Common myeloid progenitor, CD34-positive (primary cell): ENCODE measurements around the gene TDP1.

Experiments
- CTCF ChIA-PET: fragments of 350-600 bp; sonication (Branson Sonifier 250); formaldehyde crosslinking; loops from one replicate; lab custom pipeline; 2021; ENCODE audit warnings: antibody characterized with exemption; lab: Charles Lee
- POLR2A ChIA-PET: fragments of 350-600 bp; sonication (Branson Sonifier 250); formaldehyde crosslinking; loops from one replicate; lab custom pipeline; 2021; ENCODE audit warnings: antibody characterized with exemption; lab: Charles Lee
- DNase-seq, 3 donors: peaks; one replicate each; pipeline versions ENCODE4 v3.0.0 to v3.0.0-alpha.2; 2013
- H3K27ac ChIP-seq, 2 experiments: 1 replicate in 1 of 2; 2 replicates in 1 of 2; pipeline ENCODE4 v1.7.0; 2013; ENCODE audit warnings: inconsistent platforms in 2 of 2, low read length in 2 of 2, mild to moderate bottlenecking in 2 of 2, low read depth in 1 of 2, moderate library complexity in 1 of 2; ENCODE audit not compliant: severe bottlenecking in 2 of 2, insufficient read depth in 1 of 2, poor library complexity in 1 of 2
- H3K27me3 ChIP-seq, 5 experiments: replicated peaks in 2 of 5; 1 replicate in 3 of 5; 2 replicates in 2 of 5; pipeline versions ENCODE4 v1.6.1 to v1.7.0; 2013; ENCODE audit warnings: low read length in 4 of 5, mild to moderate bottlenecking in 2 of 5, moderate library complexity in 2 of 5, inconsistent platforms in 1 of 5; ENCODE audit not compliant: insufficient read depth in 5 of 5, control insufficient read depth in 4 of 5
- H3K36me3 ChIP-seq, 4 experiments: 1 replicate in 2 of 4; 2 replicates in 2 of 4; pipeline versions ENCODE4 v1.6.1 to v1.7.0; 2013; ENCODE audit warnings: low read length in 3 of 4, control low read depth in 1 of 4, mild to moderate bottlenecking in 1 of 4; ENCODE audit not compliant: control insufficient read depth in 4 of 4, insufficient read depth in 4 of 4
- H3K4me1 ChIP-seq, 4 experiments: 1 replicate in 3 of 4; 2 replicates in 1 of 4; pipeline versions ENCODE4 v1.6.1 to v1.7.1; 2013; ENCODE audit warnings: low read length in 3 of 4, mild to moderate bottlenecking in 3 of 4, control low read depth in 1 of 4, inconsistent platforms in 1 of 4, moderate library complexity in 1 of 4; ENCODE audit not compliant: control insufficient read depth in 4 of 4, insufficient read depth in 4 of 4; ENCODE audit errors: control extremely low read depth in 1 of 4
- H3K4me3 ChIP-seq, 7 experiments: 1 replicate in 4 of 7; 2 replicates in 3 of 7; pipeline versions ENCODE4 v1.5.1 to v1.7.0; 2013; ENCODE audit warnings: mild to moderate bottlenecking in 7 of 7, low read length in 6 of 7, moderate library complexity in 6 of 7, inconsistent platforms in 2 of 7, low read depth in 2 of 7, control low read depth in 1 of 7; ENCODE audit not compliant: insufficient read depth in 4 of 7, control insufficient read depth in 1 of 7; ENCODE audit errors: extremely low read depth in 1 of 7
- H3K9me3 ChIP-seq, 5 experiments: 1 replicate in 4 of 5; 2 replicates in 1 of 5; pipeline versions ENCODE4 v1.6.1 to v1.7.1; 2013; ENCODE audit warnings: low read length in 4 of 5, mild to moderate bottlenecking in 2 of 5, inconsistent platforms in 1 of 5, low read depth in 1 of 5, moderate library complexity in 1 of 5; ENCODE audit not compliant: control insufficient read depth in 4 of 5, insufficient read depth in 2 of 5; ENCODE audit errors: control extremely low read depth in 1 of 5
- WGBS: methylation state at CpG from one replicate; pipeline ENCODE4 v1.1.5; 2013; ENCODE audit not compliant: insufficient coverage; 5-methylcytosine and 5-hydroxymethylcytosine counted together

TDP1 gene

GRCh38 chr14:89960914-89961313 lies 5.2 kb downstream of the TDP1 start:
- DNase-seq, result no peak
- peaks cover 15 to 45% (median 32%) of the 10 kb centered on the region in 4 experiments for H3K36me3 ChIP-seq
- H3K27me3 ChIP-seq, result no peaks in the 10 kb centered on the region
- POLR2A ChIA-PET, result no interaction called here
- 95% methylated on average over 3 of the region's 3 CpGs for WGBS
- H3K9me3 ChIP-seq, result peaks cover 0 to 11% (median 7%) of the 10 kb centered on the region in 5 experiments
- no peak overlapping the region for H3K27ac ChIP-seq
- CTCF ChIA-PET, result interaction anchor here (1.2 to 10.4 kb wide), 3 partner anchors 12 to 22 kb away, joined by 4 to 57 read pairs (median 5); no protein-coding TSS in a partner anchor
- H3K4me1 ChIP-seq, result peaks cover 0 to 29% (median 22%) of the 10 kb centered on the region in 4 experiments
- no peak overlapping the region for H3K4me3 ChIP-seq

GRCh38 chr14:89963288-89963978 lies 7.7 kb downstream of the TDP1 start:
- peaks cover 0 to 18% (median 10%) of the 10 kb centered on the region in 4 experiments for H3K4me1 ChIP-seq
- H3K27me3 ChIP-seq, result no peaks in the 10 kb centered on the region
- H3K36me3 ChIP-seq, result peaks cover 17 to 51% (median 42%) of the 10 kb centered on the region in 4 experiments
- no peak for DNase-seq
- 99% methylated on average over 9 of the region's 10 CpGs for WGBS
- H3K9me3 ChIP-seq, result peaks cover 0 to under 1% (median under 1%) of the 10 kb centered on the region in 5 experiments
- ChIA-PET POLR2A (interaction anchor here (1.1 kb wide), 1 partner anchor 9 kb away, joined by 3 read pairs; no protein-coding TSS in a partner anchor), CTCF (interaction anchor here (0.7 to 1.9 kb wide), 2 partner anchors 10 to 922 kb away, joined by 3 to 6 read pairs; no protein-coding TSS in a partner anchor)
- no peak overlapping the region for H3K27ac ChIP-seq
- H3K4me3 ChIP-seq, result no peak overlapping the region

GRCh38 chr14:89965839-89966238 lies 10.1 kb downstream of the TDP1 start:
- H3K27ac ChIP-seq, result no peak overlapping the region
- no peaks in the 10 kb centered on the region for H3K27me3 ChIP-seq
- peaks cover 18 to 60% (median 42%) of the 10 kb centered on the region in 4 experiments for H3K36me3 ChIP-seq
- ChIA-PET POLR2A (no interaction called here), CTCF (interaction anchor here (1.4 to 1.6 kb wide), 2 partner anchors 8 to 15 kb away, joined by 3 to 8 read pairs; no protein-coding TSS in a partner anchor)
- H3K4me1 ChIP-seq, result peaks cover 0 to under 1% (median 0%) of the 10 kb centered on the region in 4 experiments
- H3K4me3 ChIP-seq, result no peak overlapping the region
- DNase-seq, result no peak
- H3K9me3 ChIP-seq, result no peaks in the 10 kb centered on the region
- WGBS, result no CpG with 5 or more reads among the region's 1 CpG

- Histone ChIP-seq H3K27me3 (no peaks in the 10 kb centered on the region), H3K4me1 (no peaks in the 10 kb centered on the region), H3K4me3 (no peak overlapping the region), H3K27ac (no peak overlapping the region), H3K36me3 (peaks cover 6 to 60% (median 43%) of the 10 kb centered on the region in 4 experiments), H3K9me3 (no peaks in the 10 kb centered on the region)
- POLR2A ChIA-PET, result interaction anchor here (1.0 kb wide), 1 partner anchor 9 kb away, joined by 3 read pairs; no protein-coding TSS in a partner anchor
- DNase-seq, result peak; percentile 58 to 74 (median 67)
- 81% methylated on average over 7 of the region's 7 CpGs for WGBS
- CTCF ChIA-PET, result interaction anchor here (0.8 to 4.9 kb wide), 22 partner anchors 8 to 946 kb away, joined by 3 to 38 read pairs (median 6); partner anchors contain the start of genes EFCAB11 and TDP1
Measured at GRCh38 chr14:89973234-89973823, 17.6 kb downstream of the TDP1 start.

GRCh38 chr14:89977668-89978067 lies 21.9 kb downstream of the TDP1 start:
- WGBS, result 96% methylated on average over 3 of the region's 4 CpGs
- peaks cover 15 to 64% (median 45%) of the 10 kb centered on the region in 4 experiments for H3K36me3 ChIP-seq
- H3K4me1 ChIP-seq, result no peaks in the 10 kb centered on the region
- no peak for DNase-seq
- POLR2A ChIA-PET, result no interaction called here
- CTCF ChIA-PET, result interaction anchor here (1.0 to 1.7 kb wide), 4 partner anchors 14 to 38 kb away, joined by 3 to 5 read pairs (median 3); no protein-coding TSS in a partner anchor
- H3K27me3 ChIP-seq, result no peaks in the 10 kb centered on the region
- no peaks in the 10 kb centered on the region for H3K9me3 ChIP-seq
- no peak overlapping the region for H3K27ac ChIP-seq
- no peak overlapping the region for H3K4me3 ChIP-seq

- no peak for DNase-seq
- Histone ChIP-seq H3K9me3 (no peaks in the 10 kb centered on the region), H3K27me3 (no peaks in the 10 kb centered on the region), H3K4me3 (no peak overlapping the region), H3K36me3 (peaks cover 12 to 65% (median 44%) of the 10 kb centered on the region in 4 experiments), H3K27ac (no peak overlapping the region), H3K4me1 (no peaks in the 10 kb centered on the region)
- ChIA-PET CTCF (interaction anchor here (1.2 to 1.7 kb wide), 3 partner anchors 19 to 258 kb away, joined by 3 to 5 read pairs (median 3); no protein-coding TSS in a partner anchor), POLR2A (no interaction called here)
- WGBS, result no CpG with 5 or more reads among the region's 4 CpGs
Measured at GRCh38 chr14:89978656-89979055, 22.9 kb downstream of the TDP1 start.
